ENCODE measurements around the gene SUPT5H. TPM values are rescaled to one million over a fixed set of nuclear protein-coding genes. Genes with fewer than 3 reads are reported as not detected.

The SUPT5H gene
- polyA plus RNA-seq, 1 experiment = 78.0 TPM

DNA sequence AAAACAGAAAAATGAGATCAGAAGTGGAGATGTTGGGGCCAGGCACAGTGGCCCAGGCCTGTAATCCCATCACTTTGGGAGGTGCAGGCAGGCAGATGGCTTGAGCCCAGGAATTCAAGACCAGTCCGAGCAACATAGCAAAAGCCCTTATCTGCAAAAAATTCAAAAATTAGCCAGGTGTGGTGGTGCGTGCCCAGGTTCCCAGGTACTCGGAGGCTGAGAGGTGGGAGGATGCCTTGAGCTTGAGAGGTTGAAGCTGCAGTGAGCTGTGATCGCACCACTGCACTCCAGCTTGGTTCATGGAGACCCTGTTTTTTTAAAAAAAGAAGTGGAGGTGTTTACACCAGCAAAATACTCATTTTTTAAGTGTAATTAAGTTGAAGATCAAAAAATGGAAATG is 45.3 kb upstream of the SUPT5H start:
- H3K9me3 ChIP-seq (ENCODE audit: control insufficient read depth, insufficient read depth, low read length) = no peaks in the 10 kb centered on the region
- H3K27ac ChIP-seq (ENCODE audit: low read depth, low read length) = no peak overlapping the region
- DNase-seq (ENCODE audit: low read depth, low spot score) = no peak
- no peaks in the 10 kb centered on the region for H3K27me3 ChIP-seq (ENCODE audit: control insufficient read depth, insufficient read depth, low read length)
- ChIA-PET CTCF (interaction anchor here (4.4 kb wide), 1 partner anchor 12 kb away, joined by 67 read pairs; the partner anchor contains the start of gene PLEKHG2), POLR2A (interaction anchor here (3.0 kb wide), 1 partner anchor 9 kb away, joined by 18 read pairs; the partner anchor contains the start of genes MED29 and PAF1)
- no peak overlapping the region for H3K4me3 ChIP-seq (ENCODE audit: low read depth, low read length)
- TF ChIP-seq, protein P1, sequence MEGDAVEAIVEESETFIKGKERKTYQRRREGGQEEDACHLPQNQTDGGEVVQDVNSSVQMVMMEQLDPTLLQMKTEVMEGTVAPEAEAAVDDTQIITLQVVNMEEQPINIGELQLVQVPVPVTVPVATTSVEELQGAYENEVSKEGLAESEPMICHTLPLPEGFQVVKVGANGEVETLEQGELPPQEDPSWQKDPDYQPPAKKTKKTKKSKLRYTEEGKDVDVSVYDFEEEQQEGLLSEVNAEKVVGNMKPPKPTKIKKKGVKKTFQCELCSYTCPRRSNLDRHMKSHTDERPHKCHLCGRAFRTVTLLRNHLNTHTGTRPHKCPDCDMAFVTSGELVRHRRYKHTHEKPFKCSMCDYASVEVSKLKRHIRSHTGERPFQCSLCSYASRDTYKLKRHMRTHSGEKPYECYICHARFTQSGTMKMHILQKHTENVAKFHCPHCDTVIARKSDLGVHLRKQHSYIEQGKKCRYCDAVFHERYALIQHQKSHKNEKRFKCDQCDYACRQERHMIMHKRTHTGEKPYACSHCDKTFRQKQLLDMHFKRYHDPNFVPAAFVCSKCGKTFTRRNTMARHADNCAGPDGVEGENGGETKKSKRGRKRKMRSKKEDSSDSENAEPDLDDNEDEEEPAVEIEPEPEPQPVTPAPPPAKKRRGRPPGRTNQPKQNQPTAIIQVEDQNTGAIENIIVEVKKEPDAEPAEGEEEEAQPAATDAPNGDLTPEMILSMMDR (IDR thresholded peaks at IDR 0.05; ENCODE audit: low read depth, low read length) = no peak

DNA sequence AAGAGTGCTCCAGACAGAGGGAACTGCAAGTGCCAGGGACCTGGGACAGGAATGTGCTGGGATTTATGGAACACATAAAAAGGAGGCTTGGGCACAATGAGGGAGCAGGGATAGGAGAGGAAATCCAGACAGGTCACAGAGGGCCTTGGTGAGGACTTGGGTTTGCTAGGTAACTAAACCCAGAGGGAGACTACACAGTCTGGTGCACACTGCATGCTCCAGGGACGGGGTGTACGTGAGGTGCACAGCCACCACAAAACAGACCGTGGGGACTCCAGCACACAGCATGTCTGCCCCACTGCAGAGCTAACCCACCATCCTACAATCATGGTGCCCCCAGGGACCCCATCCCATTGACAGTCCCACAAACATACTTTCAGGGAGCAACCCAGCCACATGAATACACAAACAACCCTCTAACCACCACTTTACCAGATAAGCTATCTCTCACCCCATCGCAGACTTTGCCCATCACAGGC is 44.3 kb upstream of the SUPT5H start:
- CTCF ChIA-PET = interaction anchor here (2.3 kb wide), 1 partner anchor 10 kb away, joined by 14 read pairs; no protein-coding TSS in a partner anchor
- DNase-seq (ENCODE audit: low read depth, low spot score) = no peak
- no peaks in the 10 kb centered on the region for H3K27me3 ChIP-seq (ENCODE audit: control insufficient read depth, insufficient read depth, low read length)
- peak overlapping the region; percentile 100 for H3K27ac ChIP-seq (ENCODE audit: low read depth, low read length)
- TF ChIP-seq, protein P1 (IDR thresholded peaks at IDR 0.05; ENCODE audit: low read depth, low read length) = no peak
- H3K4me3 ChIP-seq (ENCODE audit: low read depth, low read length) = no peak overlapping the region
- POLR2A ChIA-PET = interaction anchor here (0.9 to 3.0 kb wide), 3 partner anchors 10 to 632 kb away, joined by 3 to 18 read pairs (median 6); partner anchors contain the start of genes MED29, PAF1 and RPS16
- no peaks in the 10 kb centered on the region for H3K9me3 ChIP-seq (ENCODE audit: control insufficient read depth, insufficient read depth, low read length)

DNA sequence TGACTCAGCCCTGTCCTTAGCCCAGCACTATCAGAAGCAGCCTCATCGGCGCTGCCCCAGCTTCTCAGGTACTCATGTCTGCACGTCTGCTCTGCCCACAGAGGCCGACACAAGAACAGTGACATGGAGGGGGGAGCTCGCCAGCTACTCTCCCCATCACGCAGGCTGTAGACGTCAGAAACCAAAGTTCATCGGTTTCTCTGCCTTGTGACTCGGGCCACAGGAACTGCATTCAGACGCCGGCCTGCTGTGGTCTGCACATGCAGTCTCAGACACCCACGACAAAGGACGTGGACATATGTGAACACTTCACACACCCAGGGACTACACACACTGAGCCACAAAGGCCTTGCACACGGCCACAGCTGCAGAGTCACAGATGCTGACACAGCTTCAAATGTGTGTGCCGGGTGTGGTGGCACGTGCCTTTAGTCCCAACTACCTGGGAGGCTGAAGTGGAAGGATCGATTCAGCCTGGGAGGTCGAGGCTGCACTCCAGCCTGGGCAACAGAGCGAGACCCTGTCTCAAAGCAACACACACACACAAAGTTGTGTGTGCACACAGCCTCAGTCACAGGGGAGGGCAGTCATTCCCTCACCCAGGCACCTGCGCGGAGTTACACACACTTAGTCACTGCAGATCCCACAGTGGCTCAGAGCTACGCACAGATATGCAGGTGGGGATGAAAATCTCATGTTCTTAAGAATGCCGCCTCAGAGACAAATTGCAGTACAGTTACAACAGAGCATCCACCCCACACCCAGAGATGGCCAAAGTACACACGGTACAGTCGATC is 43.6 kb upstream of the SUPT5H start:
- Histone ChIP-seq H3K4me3 (ENCODE audit: low read depth, low read length) (no peak overlapping the region), H3K9me3 (ENCODE audit: control insufficient read depth, insufficient read depth, low read length) (no peaks in the 10 kb centered on the region), H3K27me3 (ENCODE audit: control insufficient read depth, insufficient read depth, low read length) (no peaks in the 10 kb centered on the region), H3K27ac (ENCODE audit: low read depth, low read length) (peak overlapping the region; percentile 100)
- CTCF ChIA-PET = interaction anchor here (2.3 kb wide), 1 partner anchor 10 kb away, joined by 14 read pairs; no protein-coding TSS in a partner anchor
- TF ChIP-seq, protein P1 (IDR thresholded peaks at IDR 0.05; ENCODE audit: low read depth, low read length) = no peak
- POLR2A ChIA-PET = interaction anchor here (0.6 to 3.0 kb wide), 5 partner anchors 10 to 632 kb away, joined by 3 to 18 read pairs (median 3); partner anchors contain the start of genes MED29, PAF1, RPS16 and TIMM50
- no peak for DNase-seq (ENCODE audit: low read depth, low spot score)

DNA sequence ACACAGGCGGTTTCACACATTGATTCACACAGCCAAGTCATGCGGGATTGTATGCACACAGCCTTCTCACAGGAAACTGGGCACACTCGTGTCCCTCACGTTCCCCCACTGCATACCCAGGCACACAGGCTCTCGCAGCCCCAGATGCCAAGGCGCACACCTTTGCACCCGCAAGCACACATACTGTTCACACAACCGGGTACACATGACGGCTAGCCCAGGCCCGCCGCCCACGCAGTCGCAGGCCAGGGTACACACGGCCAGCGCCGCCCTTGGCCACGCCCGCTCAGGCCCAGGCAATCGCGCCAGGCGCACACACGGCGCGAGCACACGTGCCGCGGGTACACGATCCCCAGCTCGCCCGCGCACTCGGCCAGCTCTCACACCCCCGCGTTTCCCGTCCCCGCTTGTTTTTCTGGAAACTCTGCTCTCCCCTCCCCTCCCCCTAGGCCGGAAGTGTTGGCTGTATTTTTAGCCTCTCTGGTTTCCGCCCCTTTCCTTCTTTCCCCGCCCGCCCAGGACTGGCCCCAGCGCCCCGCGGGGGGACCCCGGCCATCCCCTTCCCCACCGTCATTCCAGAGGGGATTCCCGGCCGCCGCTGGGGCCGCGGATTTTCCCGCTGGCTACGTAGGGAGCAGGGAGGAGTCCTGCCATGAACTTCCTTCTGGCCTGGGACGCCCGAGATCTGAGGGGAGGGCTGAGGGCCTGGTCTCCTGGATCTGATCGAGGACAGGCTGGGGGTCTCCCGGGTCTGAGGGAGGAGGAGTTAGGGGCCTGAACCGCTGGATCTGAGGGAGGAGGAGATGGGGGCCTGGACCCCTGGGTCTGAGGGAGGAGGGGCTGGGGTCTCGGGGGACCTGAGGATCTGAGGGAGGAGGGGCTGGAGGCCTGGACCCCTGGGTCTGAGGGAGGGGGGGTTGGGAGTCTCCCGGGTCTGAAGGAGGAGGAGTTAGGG is 42.8 kb upstream of the SUPT5H start:
- Histone ChIP-seq H3K4me3 (ENCODE audit: low read depth, low read length) (peak overlapping the region; percentile 53), H3K9me3 (ENCODE audit: control insufficient read depth, insufficient read depth, low read length) (peaks cover under 1% of the 10 kb centered on the region; the same call in 1 of the 2 replicates), H3K27ac (ENCODE audit: low read depth, low read length) (peak overlapping the region; percentile 100), H3K27me3 (ENCODE audit: control insufficient read depth, insufficient read depth, low read length) (no peaks in the 10 kb centered on the region)
- ChIA-PET POLR2A (interaction anchor here (0.6 to 3.0 kb wide), 7 partner anchors 9 to 367 kb away, joined by 3 to 18 read pairs (median 3); partner anchors contain the start of genes MED29, PAF1, PLEKHG2 and RPS16), CTCF (interaction anchor here (0.7 to 2.3 kb wide), 4 partner anchors 9 to 72 kb away, joined by 3 to 14 read pairs (median 6); no protein-coding TSS in a partner anchor)
- peak; percentile 81 for DNase-seq (ENCODE audit: low read depth, low spot score)
- TF ChIP-seq, protein P1 (IDR thresholded peaks at IDR 0.05; ENCODE audit: low read depth, low read length) = no peak

All from AG04450 (cell line).